Astrocyte of the cerebellum (primary cell): ENCODE data around the gene DAB2.
"Not testable (repeated sequence)": the region's sequence is repeated elsewhere in the genome, so short reads cannot be mapped to it uniquely, and the experiment has no call there.

ENCODE experiments used
- DNase-seq: peaks from one replicate; pipeline ENCODE4 v3.0.0-alpha.2; 2011; ENCODE audit warnings: low read depth
- H3K4me3 ChIP-seq: 2 replicates; pipeline ENCODE4 v1.5.1; 2011; ENCODE audit warnings: mild to moderate bottlenecking, low read depth, low read length, moderate library complexity
- in situ Hi-C: cut with HindIII; loops from 2 replicates; pipeline ENCODE4 v1.10.0; 2017; ENCODE audit warnings: low sequenced_read_pairs
- TF ChIP-seq, protein P1 (sequence below): IDR thresholded peaks from 2 replicates; pipeline ENCODE4 v1.5.1; 2012; ENCODE audit warnings: low read length, low read depth, moderate library complexity, mild to moderate bottlenecking; ENCODE audit errors: missing control alignments

Gene DAB2

DNA sequence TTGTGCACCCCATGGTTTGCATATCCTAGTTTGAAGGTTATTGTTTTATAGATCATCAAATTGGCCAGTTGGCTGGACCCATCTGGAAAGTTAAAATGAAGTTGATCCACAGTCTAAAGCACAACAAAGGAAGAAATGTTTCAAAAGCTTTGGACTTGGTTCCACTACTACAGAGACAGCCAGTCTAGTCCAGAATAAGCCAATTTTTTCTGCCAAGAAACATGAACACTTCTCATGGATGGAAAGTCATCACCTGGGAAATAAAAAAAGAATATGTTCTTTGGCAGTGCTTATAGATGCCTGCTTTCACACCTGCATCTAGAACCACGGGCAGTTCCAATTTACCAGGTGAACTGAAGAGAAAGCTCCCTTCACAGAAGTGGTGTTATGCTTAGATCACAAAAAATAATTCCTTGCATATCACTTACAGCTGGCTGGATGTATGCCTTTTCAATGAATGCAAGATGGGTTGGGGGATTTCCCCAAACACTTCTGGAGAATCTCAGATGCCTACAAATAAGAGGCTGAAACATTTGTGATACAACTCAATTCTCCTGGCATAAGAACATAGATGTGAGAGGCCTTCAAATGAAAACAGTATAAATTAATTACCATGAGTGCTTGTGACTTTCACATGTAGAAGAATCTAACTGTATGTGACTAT, 87.4 kb downstream of the DAB2 start:
- no peak overlapping the region for H3K4me3 ChIP-seq
- in situ Hi-C loops, result no loop called here
- DNase-seq, result no peak
- TF ChIP-seq, protein P1, sequence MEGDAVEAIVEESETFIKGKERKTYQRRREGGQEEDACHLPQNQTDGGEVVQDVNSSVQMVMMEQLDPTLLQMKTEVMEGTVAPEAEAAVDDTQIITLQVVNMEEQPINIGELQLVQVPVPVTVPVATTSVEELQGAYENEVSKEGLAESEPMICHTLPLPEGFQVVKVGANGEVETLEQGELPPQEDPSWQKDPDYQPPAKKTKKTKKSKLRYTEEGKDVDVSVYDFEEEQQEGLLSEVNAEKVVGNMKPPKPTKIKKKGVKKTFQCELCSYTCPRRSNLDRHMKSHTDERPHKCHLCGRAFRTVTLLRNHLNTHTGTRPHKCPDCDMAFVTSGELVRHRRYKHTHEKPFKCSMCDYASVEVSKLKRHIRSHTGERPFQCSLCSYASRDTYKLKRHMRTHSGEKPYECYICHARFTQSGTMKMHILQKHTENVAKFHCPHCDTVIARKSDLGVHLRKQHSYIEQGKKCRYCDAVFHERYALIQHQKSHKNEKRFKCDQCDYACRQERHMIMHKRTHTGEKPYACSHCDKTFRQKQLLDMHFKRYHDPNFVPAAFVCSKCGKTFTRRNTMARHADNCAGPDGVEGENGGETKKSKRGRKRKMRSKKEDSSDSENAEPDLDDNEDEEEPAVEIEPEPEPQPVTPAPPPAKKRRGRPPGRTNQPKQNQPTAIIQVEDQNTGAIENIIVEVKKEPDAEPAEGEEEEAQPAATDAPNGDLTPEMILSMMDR, result no peak

DNA sequence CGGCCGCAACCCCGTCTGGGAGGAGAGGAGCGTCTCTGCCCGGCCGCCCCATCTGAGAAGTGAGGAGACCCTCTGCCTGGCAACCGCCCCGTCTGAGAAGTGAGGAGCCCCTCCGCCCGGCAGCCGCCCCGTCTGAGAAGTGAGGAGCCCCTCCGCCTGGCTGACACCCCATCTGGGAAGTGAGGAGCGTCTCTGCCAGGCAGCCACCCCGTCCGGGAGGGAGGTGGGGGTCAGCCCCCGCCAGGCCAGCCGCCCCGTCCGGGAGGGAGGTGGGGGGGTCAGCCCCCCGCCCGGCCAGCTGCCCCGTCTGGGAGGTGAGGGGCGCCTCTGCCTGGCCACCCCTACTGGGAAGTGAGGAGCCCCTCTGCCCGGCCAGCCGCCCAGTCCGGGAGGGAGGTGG, 90.5 kb downstream of the DAB2 start:
- in situ Hi-C loops, result not testable (repeated sequence)

DNA sequence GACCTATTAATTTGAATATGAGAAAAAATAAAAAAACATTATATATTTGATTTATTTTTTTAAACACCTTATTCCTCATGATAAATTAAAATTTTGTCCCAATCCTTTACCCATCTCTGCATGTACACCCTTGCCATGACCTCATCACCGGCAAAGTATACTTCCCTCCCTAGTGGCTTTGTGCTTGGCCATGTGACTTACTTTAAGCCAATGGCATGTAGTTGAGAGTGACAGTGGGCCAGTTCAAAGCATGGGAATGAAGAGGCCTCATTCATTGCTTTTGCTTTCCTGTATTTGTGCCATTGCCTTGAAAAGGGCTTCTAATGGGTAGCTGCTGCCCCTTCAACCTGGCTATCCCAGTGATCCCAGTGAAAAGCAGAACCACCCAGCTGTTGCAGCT, 91.7 kb downstream of the DAB2 start:
- TF ChIP-seq, protein P1, result no peak
- no peak overlapping the region for H3K4me3 ChIP-seq
- DNase-seq, result no peak
- in situ Hi-C loops, result no loop called here

More for the DNA sequence above, 90.5 kb downstream of the DAB2 start:
- DNase-seq, H3K4me3 ChIP-seq: not testable (repeated sequence)

DNA sequence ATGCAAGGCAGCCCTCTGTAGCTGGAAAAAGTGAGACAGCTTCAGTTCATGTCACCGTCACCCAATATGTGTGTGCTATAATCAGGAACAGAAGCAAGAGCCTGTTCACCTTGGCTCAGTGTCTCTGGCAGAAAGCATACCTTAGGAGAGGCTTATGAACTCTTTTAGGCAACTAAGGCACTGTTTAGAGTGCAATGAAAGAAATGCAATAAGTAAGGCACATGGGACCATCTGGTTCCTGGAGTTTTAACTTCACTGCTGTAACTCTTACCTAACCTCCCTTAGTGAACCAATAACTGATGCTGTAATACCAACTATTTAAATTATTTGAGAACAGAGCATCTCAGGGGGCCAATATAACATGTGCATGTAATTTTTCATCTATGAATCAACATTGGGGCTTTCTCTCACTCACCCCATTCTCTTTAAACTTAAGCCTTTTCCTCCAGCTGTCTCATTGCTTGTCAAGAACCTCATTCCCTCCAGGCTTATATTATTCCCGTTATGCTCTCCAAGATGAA, 92.9 kb downstream of the DAB2 start:
- no peak for DNase-seq
- in situ Hi-C loops, result no loop called here
- TF ChIP-seq, protein P1, result no peak
- no peak overlapping the region for H3K4me3 ChIP-seq

DNA sequence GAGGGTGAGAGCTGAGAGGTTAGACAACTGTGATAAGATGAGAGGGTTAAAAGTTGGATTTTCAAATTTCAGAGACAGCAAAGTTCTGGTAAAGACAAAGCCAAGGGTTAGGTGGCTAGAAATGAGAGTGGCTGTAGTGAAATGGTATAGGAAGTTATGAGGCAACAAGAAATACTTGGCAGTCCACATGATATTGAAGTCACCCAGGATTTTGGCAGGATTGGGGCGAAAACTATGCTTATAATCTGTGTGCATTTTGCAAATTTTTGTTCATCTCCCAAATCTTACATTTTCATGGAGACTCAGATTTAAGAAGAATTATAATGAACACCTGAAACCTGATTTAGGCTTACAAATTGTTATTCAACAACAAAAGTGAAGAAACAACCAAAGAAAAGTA, 96.0 kb downstream of the DAB2 start:
- in situ Hi-C loops, result no loop called here
- TF ChIP-seq, protein P1, result no peak

DNA sequence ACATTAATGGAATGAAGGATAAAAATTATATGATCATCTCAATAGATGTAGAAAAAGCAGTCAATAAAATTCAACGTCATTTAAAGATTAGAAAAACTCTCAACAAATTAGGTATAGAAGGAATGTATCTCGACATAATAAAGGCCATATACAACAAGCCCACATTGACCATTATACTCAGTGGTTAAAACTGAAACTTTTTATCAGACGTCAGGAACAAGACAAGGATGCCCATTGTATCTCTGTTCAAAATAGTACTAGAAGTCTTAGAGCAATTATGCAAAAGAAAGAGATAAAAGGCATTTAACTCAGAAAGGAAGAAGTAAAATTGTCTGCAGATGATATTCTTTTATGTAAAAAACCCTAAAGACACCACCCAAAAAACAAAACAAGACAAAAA, 101.2 kb downstream of the DAB2 start:
- DNase-seq, result no peak
- TF ChIP-seq, protein P1, result no peak
- no peak overlapping the region for H3K4me3 ChIP-seq
- in situ Hi-C loops, result no loop called here

More for the DNA sequence above, 96.0 kb downstream of the DAB2 start:
- DNase-seq, result no peak
- no peak overlapping the region for H3K4me3 ChIP-seq
